Uterus (tissue), 2 donors: ENCODE results near the gene TRPV3.

Source experiments
- POLR2A ChIP-seq, 2 donors: fragments of 450-650 bp; IDR thresholded peaks; one replicate each; pipeline ENCODE4 v1.6.1; 2016; ENCODE audit warnings: antibody characterized with exemption in 2 of 2, mild to moderate bottlenecking in 1 of 2, moderate library complexity in 1 of 2
- TF ChIP-seq, protein P1 (sequence below), 4 experiments: fragments of 200-600 bp in 2 of 4; fragments of 450-650 bp in 2 of 4; sonication (generic) in 2 of 4; IDR thresholded peaks; one replicate each; pipeline ENCODE4 v1.5.1; 2016 to 2019; ENCODE audit warnings: antibody characterized with exemption in 4 of 4, mild to moderate bottlenecking in 2 of 4, moderate library complexity in 1 of 4

DNA sequence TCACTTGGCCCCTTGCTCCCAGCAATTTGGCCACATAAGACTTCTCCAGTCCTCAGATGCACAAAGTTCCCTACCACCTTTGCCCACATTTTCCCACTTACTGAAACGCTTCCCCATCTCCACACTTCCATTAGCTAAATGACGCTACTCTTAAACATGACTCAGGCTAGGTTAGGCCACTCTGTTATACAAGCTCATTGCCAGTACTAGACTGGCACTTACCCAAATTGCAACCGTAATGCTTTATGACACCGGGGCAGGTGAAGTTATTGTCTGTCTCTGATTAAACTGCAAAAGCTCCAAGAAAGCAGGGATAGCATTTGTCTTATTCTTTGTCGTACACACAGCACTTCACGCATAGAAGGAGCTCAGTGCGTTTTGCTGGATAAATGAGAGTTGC lies 52.6 kb downstream of the TRPV3 start:
- TF ChIP-seq, protein P1, sequence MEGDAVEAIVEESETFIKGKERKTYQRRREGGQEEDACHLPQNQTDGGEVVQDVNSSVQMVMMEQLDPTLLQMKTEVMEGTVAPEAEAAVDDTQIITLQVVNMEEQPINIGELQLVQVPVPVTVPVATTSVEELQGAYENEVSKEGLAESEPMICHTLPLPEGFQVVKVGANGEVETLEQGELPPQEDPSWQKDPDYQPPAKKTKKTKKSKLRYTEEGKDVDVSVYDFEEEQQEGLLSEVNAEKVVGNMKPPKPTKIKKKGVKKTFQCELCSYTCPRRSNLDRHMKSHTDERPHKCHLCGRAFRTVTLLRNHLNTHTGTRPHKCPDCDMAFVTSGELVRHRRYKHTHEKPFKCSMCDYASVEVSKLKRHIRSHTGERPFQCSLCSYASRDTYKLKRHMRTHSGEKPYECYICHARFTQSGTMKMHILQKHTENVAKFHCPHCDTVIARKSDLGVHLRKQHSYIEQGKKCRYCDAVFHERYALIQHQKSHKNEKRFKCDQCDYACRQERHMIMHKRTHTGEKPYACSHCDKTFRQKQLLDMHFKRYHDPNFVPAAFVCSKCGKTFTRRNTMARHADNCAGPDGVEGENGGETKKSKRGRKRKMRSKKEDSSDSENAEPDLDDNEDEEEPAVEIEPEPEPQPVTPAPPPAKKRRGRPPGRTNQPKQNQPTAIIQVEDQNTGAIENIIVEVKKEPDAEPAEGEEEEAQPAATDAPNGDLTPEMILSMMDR (IDR thresholded peaks at IDR 0.05), result no peak
- TF ChIP-seq POLR2A (IDR thresholded peaks at IDR 0.05), result no peak
